ENCODE measurements around the gene PCCA. TPM values are rescaled to one million over a fixed set of nuclear protein-coding genes. Genes with fewer than 3 reads are reported as not detected.

The PCCA gene
- total and polyA plus RNA-seq, 12 donors, result 27.6 to 176 (median 97.7) TPM

GRCh38 chr13:100262404-100262803 lies 173.5 kb downstream of the PCCA start:
- no peaks in the 10 kb centered on the region for H3K4me1 ChIP-seq (replicated peaks in 1 of 2)
- no peak overlapping the region for H3K4me3 ChIP-seq
- H3K9me3 ChIP-seq (replicated peaks in 1 of 3), result no peaks in the 10 kb centered on the region
- no peak overlapping the region for H3K27ac ChIP-seq
- 90 to 98% (median 94%) methylated on average over 3 of the region's 3 CpGs for WGBS, 4 donors
- TF ChIP-seq POLR2A (IDR thresholded peaks at IDR 0.05) (no peak), CTCF (IDR thresholded peaks at IDR 0.05) (no peak)
- H3K27me3 ChIP-seq, result no peaks in the 10 kb centered on the region
- no peak for DNase-seq
- intact Hi-C loops (cut with DNase I), result no loop called here
- no peaks in the 10 kb centered on the region for H3K36me3 ChIP-seq (replicated peaks in 1 of 2)

GRCh38 chr13:100266026-100266425 lies 177.1 kb downstream of the PCCA start:
- Histone ChIP-seq H3K9me3 (replicated peaks in 1 of 3) (no peaks in the 10 kb centered on the region), H3K4me3 (no peak overlapping the region), H3K36me3 (replicated peaks in 1 of 2) (no peaks in the 10 kb centered on the region), H3K27ac (no peak overlapping the region), H3K27me3 (no peaks in the 10 kb centered on the region), H3K4me1 (replicated peaks in 1 of 2) (no peaks in the 10 kb centered on the region)
- no peak for DNase-seq
- TF ChIP-seq POLR2A (IDR thresholded peaks at IDR 0.05) (no peak), CTCF (IDR thresholded peaks at IDR 0.05) (no peak)
- 94 to 100% (median 98%) methylated on average over 2 of the region's 2 CpGs for WGBS, 4 donors
- intact Hi-C loops (cut with DNase I), result no loop called here

GRCh38 chr13:100269837-100270236 lies 180.9 kb downstream of the PCCA start:
- no peaks in the 10 kb centered on the region for H3K27me3 ChIP-seq
- no peaks in the 10 kb centered on the region for H3K36me3 ChIP-seq (replicated peaks in 1 of 2)
- peak; percentile 46 to 90 (median 75) for DNase-seq
- H3K4me3 ChIP-seq, result no peak overlapping the region
- intact Hi-C loops (cut with DNase I), result no loop called here
- H3K4me1 ChIP-seq (replicated peaks in 1 of 2), result no peaks in the 10 kb centered on the region
- no peak for TF ChIP-seq POLR2A (IDR thresholded peaks at IDR 0.05)
- TF ChIP-seq CTCF (IDR thresholded peaks at IDR 0.05), result no peak
- no peak overlapping the region for H3K27ac ChIP-seq
- WGBS, 4 donors, result 22 to 49% (median 47%) methylated on average over 2 of the region's 2 CpGs
- H3K9me3 ChIP-seq (replicated peaks in 1 of 3), result no peaks in the 10 kb centered on the region

GRCh38 chr13:100273138-100273537 lies 184.2 kb downstream of the PCCA start:
- H3K4me3 ChIP-seq, result no peak overlapping the region
- H3K9me3 ChIP-seq (replicated peaks in 1 of 3), result no peaks in the 10 kb centered on the region
- TF ChIP-seq POLR2A (IDR thresholded peaks at IDR 0.05) (no peak), CTCF (IDR thresholded peaks at IDR 0.05) (no peak)
- H3K4me1 ChIP-seq (replicated peaks in 1 of 2), result no peaks in the 10 kb centered on the region
- DNase-seq, result no peak
- H3K27ac ChIP-seq, result no peak overlapping the region
- H3K36me3 ChIP-seq (replicated peaks in 1 of 2), result no peaks in the 10 kb centered on the region
- intact Hi-C loops (cut with DNase I), result no loop called here
- 92 to 96% (median 94%) methylated on average over 6 of the region's 6 CpGs for WGBS, 4 donors
- no peaks in the 10 kb centered on the region for H3K27me3 ChIP-seq

Data from adrenal gland (tissue), 12 donors.